Fibroblast of the aortic adventitia (primary cell): Measurements from ENCODE around the gene CDH20. TPM values are rescaled to one million over a fixed set of nuclear protein-coding genes. Genes with fewer than 3 reads are reported as not detected.
A peak's percentile ranks its signal among the peaks of the same experiment; 100 is the strongest.

Source experiments
- DNase-seq: peaks from one replicate; pipeline ENCODE4 v3.0.0-alpha.2; 2010; ENCODE audit warnings: low read depth
- H3K4me3 ChIP-seq: 2 replicates; pipeline ENCODE4 v1.5.1; 2011; ENCODE audit warnings: low read depth, mild to moderate bottlenecking, control low read depth, low read length, moderate library complexity
- small RNA-seq: library from RNA; depleted of rRNA; stranded (forward); fragments of <200 nt; gene quantifications from one replicate; pipeline ENCODE3, GENCODE V24; 2012
- total RNA-seq: library from RNA; depleted of rRNA; stranded (reverse); fragments of >200 nt; gene quantifications from 2 replicates; pipeline ENCODE4 v1.2.3, GENCODE V29; 2012; ENCODE audit warnings: low replicate concordance
- TF ChIP-seq, protein P1 (sequence below): IDR thresholded peaks from 2 replicates; pipeline ENCODE4 v1.5.1; 2011; ENCODE audit warnings: mild to moderate bottlenecking, low read length, control low read depth, inconsistent platforms; ENCODE audit not compliant: insufficient read depth

CDH20 gene
- total RNA-seq, 1 donor = 0.09 TPM

DNA sequence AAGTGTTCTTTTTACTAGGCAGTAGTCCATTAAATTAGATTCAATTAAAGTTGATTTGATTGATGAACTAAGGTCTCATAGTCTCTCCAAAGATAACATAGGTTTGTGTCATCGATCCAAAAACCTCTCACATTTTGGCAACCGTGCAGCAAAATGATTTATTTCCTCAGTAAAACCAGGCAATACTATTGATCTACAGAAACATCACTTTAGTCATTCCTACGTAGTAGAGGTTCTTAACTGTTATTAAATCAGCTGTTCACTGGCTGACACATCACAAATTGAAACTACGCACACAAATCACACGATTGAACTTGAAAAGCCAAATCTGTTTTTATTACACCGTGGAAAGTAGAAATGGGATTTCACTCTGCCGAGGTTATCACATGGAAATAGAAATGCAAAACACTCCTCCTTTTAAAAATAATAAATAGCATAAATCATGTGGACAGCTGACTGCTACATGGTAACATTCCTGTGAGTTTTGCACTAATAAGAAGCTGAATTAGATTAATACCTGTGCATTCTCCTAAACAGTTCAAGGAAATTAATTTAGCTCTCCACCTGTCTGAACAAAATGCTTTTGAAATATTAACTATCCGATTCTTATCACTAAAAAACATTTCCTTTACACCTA, 262.5 kb downstream of the CDH20 start:
- peak; percentile 88 for DNase-seq
- TF ChIP-seq, protein P1, sequence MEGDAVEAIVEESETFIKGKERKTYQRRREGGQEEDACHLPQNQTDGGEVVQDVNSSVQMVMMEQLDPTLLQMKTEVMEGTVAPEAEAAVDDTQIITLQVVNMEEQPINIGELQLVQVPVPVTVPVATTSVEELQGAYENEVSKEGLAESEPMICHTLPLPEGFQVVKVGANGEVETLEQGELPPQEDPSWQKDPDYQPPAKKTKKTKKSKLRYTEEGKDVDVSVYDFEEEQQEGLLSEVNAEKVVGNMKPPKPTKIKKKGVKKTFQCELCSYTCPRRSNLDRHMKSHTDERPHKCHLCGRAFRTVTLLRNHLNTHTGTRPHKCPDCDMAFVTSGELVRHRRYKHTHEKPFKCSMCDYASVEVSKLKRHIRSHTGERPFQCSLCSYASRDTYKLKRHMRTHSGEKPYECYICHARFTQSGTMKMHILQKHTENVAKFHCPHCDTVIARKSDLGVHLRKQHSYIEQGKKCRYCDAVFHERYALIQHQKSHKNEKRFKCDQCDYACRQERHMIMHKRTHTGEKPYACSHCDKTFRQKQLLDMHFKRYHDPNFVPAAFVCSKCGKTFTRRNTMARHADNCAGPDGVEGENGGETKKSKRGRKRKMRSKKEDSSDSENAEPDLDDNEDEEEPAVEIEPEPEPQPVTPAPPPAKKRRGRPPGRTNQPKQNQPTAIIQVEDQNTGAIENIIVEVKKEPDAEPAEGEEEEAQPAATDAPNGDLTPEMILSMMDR = no peak
- no peak overlapping the region for H3K4me3 ChIP-seq

DNA sequence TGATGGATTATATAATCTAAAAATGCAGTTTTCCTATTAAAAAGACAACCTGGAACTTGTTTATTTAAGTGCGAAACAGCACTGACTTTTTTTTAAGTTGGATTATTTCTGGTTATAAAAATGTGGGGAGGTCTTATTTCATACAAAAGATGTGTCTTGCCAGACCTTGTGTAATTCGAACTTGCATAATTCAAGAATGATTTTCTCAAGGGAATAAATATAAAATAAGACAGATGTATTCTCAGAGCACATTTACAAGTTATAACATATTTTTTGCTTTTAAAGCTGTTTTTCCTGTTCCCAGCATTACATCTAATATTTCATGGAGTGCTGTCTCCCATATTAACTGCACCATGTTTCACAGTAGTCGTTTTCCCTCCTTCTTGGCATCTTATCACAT, 263.1 kb downstream of the CDH20 start:
- DNase-seq = peak; percentile 83
- TF ChIP-seq, protein P1 = no peak
- H3K4me3 ChIP-seq = no peak overlapping the region

DNA sequence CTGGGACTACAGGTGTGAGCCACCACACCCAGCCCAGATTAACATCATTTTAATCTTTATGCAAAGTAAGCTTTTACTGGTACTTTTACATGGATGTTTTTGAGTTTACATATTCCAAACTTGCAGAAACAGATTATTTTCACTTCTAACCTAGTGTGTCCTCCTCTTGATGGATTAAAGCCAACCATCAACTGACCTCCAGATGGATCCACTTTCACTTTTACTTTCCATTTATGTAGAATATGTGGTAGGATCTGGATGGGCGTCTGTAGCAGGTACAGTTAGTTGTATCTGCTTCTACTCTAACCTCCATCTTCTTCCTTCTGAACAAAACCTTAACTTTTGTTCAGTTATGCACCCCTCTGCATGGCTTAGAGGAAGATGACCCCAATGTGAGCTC, 264.1 kb downstream of the CDH20 start:
- DNase-seq = no peak
- no peak overlapping the region for H3K4me3 ChIP-seq
- TF ChIP-seq, protein P1 = no peak

DNA sequence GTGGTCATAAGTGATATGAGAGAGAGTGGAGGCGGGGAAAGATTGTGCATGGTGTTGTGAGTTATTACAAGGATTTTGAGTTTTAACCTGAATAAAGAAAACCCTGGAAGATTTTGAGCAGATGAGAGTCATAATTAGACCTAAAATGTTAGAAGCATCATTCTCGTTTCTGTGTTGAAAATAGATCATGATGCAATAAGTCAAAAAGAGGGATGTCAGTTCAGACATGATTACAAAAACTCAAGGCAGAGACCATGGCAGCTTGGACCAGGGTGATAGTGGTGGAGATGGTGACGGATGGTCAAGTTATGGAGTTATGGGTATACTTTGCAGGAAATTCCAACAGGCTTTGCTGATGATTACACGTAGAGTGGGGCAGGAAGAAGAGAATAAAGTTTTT, 267.2 kb downstream of the CDH20 start:
- H3K4me3 ChIP-seq = no peak overlapping the region
- TF ChIP-seq, protein P1 = no peak
- DNase-seq = no peak

DNA sequence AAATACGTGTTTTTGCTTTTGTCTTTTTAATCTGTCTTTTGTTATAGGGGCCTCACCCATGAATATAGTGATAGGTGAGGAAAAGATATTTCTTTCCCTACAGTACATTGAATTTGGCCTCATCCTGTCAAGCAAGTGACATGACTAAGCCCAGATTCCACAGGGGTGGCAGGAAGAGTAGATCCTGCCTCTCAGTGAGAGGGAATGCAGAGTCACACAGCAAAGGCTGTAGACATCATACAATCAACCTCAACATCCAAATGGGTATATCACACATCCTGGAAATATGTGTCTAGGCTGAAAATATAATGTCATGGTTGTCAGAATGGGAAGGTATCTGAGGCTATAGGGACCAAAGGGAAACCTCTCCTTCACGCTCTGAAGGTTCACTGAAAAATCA, 269.6 kb downstream of the CDH20 start:
- H3K4me3 ChIP-seq = no peak overlapping the region
- TF ChIP-seq, protein P1 = no peak
- DNase-seq = no peak

Small RNA genes within 50 kb of the gene (small RNA-seq; reads per million reads assigned to genes)
- not detected for gene RNU6-116P
